IPS-18c (cell line): ENCODE measurements around the gene PTPN13.

Experiments used
- H3K4me3 ChIP-seq: 2 replicates; pipeline ENCODE4 v1.7.0; 2013; ENCODE audit warnings: low read depth, mild to moderate bottlenecking, low read length, moderate library complexity; ENCODE audit not compliant: insufficient read depth
- H3K9me3 ChIP-seq: one replicate; pipeline ENCODE4 v1.6.1; 2013; ENCODE audit warnings: mild to moderate bottlenecking, low read length, moderate library complexity; ENCODE audit not compliant: control insufficient read depth, insufficient read depth

PTPN13 gene

GRCh38 chr4:86855572-86855971 is 261.5 kb downstream of the PTPN13 start:
- Histone ChIP-seq H3K4me3 (no peak overlapping the region), H3K9me3 (no peaks in the 10 kb centered on the region)

GRCh38 chr4:86856896-86857295 is 262.8 kb downstream of the PTPN13 start:
- Histone ChIP-seq H3K4me3 (no peak overlapping the region), H3K9me3 (no peaks in the 10 kb centered on the region)

- H3K4me3 ChIP-seq, result no peak overlapping the region
- H3K9me3 ChIP-seq, result no peaks in the 10 kb centered on the region
Observed at GRCh38 chr4:86857341-86858052, 263.4 kb downstream of the PTPN13 start.
